B cell (primary cell): Measurements from ENCODE around the gene TLL2. TPM values are rescaled to one million over a fixed set of nuclear protein-coding genes. Genes with fewer than 3 reads are reported as not detected.

ENCODE experiments used
- ATAC-seq: fragments of 200-7000 bp; cut with Tn5 transposase; one replicate; pipeline ENCODE4 v1.10.0; 2021; ENCODE audit warnings: low read depth, mild to moderate bottlenecking, moderate number of reproducible peaks, moderate library complexity
- CTCF ChIA-PET: fragments of 350-600 bp; sonication (Branson Sonifier 250); formaldehyde crosslinking; loops from one replicate; lab custom pipeline; 2021; ENCODE audit warnings: antibody characterized with exemption, inconsistent platforms; lab: Charles Lee
- POLR2A ChIA-PET: fragments of 350-600 bp; sonication (Branson Sonifier 250); formaldehyde crosslinking; loops from one replicate; lab custom pipeline; 2021; ENCODE audit warnings: antibody characterized with exemption; lab: Charles Lee
- DNase-seq: peaks from one replicate; pipeline ENCODE4 v3.0.0; 2013
- H2AFZ ChIP-seq: 2 replicates; pipeline ENCODE4 v1.6.1; 2012; ENCODE audit warnings: mild to moderate bottlenecking, low read depth, low read length; ENCODE audit not compliant: insufficient read depth, poor library complexity, severe bottlenecking
- H3K27ac ChIP-seq, 2 donors: 1 replicate in 1 of 2; 2 replicates in 1 of 2; pipeline ENCODE4 v1.5.1; 2012 to 2013; ENCODE audit warnings: low read length in 2 of 2, mild to moderate bottlenecking in 2 of 2, moderate library complexity in 1 of 2
- H3K27me3 ChIP-seq, 4 experiments: fragments of 200-600 bp in 1 of 4; sonication (generic) in 1 of 4; replicated peaks in 1 of 4; 1 replicate in 2 of 4; 2 replicates in 2 of 4; pipeline versions ENCODE4 v1.6.1 to v1.7.0; 2013 to 2016; ENCODE audit warnings: low read length in 3 of 4, mild to moderate bottlenecking in 2 of 4, mixed read lengths in 1 of 4, moderate library complexity in 1 of 4; ENCODE audit not compliant: insufficient read depth in 4 of 4, control insufficient read depth in 3 of 4; ENCODE audit errors: control extremely low read depth in 1 of 4
- H3K36me3 ChIP-seq, 2 experiments: replicated peaks in 1 of 2; 1 replicate in 1 of 2; 2 replicates in 1 of 2; pipeline versions ENCODE4 v1.6.1 to v1.7.1; 2013; ENCODE audit warnings: low read length in 1 of 2; ENCODE audit not compliant: insufficient read depth in 2 of 2, control insufficient read depth in 1 of 2; ENCODE audit errors: control extremely low read depth in 1 of 2, extremely low read depth in 1 of 2
- H3K4me1 ChIP-seq, 2 donors: fragments of 200-600 bp in 1 of 2; sonication (generic) in 1 of 2; 1 replicate in 1 of 2; 2 replicates in 1 of 2; pipeline versions ENCODE4 v1.5.1 to v1.6.1; 2013 to 2017; ENCODE audit warnings: low read length in 2 of 2; ENCODE audit not compliant: control insufficient read depth in 2 of 2, insufficient read depth in 2 of 2
- H3K4me2 ChIP-seq: replicated peaks from 2 replicates; pipeline ENCODE3; 2012; ENCODE audit warnings: mild to moderate bottlenecking, low read depth, low read length; ENCODE audit not compliant: poor library complexity, severe bottlenecking
- H3K4me3 ChIP-seq, 5 experiments: fragments of 200-600 bp in 1 of 5; sonication (generic) in 1 of 5; 1 replicate in 3 of 5; 2 replicates in 2 of 5; pipeline versions ENCODE4 v1.5.1 to v1.7.0; 2011 to 2016; ENCODE audit warnings: low read length in 4 of 5, mild to moderate bottlenecking in 4 of 5, low read depth in 2 of 5, control low read depth in 1 of 5, moderate library complexity in 1 of 5; ENCODE audit not compliant: insufficient read depth in 1 of 5; ENCODE audit errors: control extremely low read depth in 1 of 5, extremely low read depth in 1 of 5
- H3K79me2 ChIP-seq: fragments of 200-600 bp; sonication (generic); one replicate; pipeline ENCODE4 v1.6.0; 2016; ENCODE audit warnings: low read length; ENCODE audit not compliant: control insufficient read depth, insufficient read depth
- H3K9ac ChIP-seq: fragments of 200-600 bp; sonication (generic); 2 replicates; pipeline ENCODE4 v1.6.1; 2017; ENCODE audit warnings: mild to moderate bottlenecking, low read length, moderate library complexity
- H3K9me3 ChIP-seq, 3 donors: one replicate each; pipeline versions ENCODE4 v1.6.1 to v1.7.1; 2013; ENCODE audit warnings: low read length in 2 of 3; ENCODE audit not compliant: control insufficient read depth in 2 of 3, insufficient read depth in 1 of 3; ENCODE audit errors: control extremely low read depth in 1 of 3
- H4K20me1 ChIP-seq: 2 replicates; pipeline ENCODE4 v1.6.0; 2012; ENCODE audit warnings: mild to moderate bottlenecking, low read length; ENCODE audit not compliant: insufficient read depth, control insufficient read depth, poor library complexity, severe bottlenecking
- H3K27ac Mint-ChIP-seq: one replicate; pipeline ENCODE4 v1.8.0; 2021; ENCODE audit warnings: mixed read lengths
- H3K27me3 Mint-ChIP-seq: one replicate; pipeline ENCODE4 v1.8.0; 2021; ENCODE audit warnings: mixed read lengths
- H3K4me1 Mint-ChIP-seq: one replicate; pipeline ENCODE4 v1.8.0; 2021; ENCODE audit warnings: mixed read lengths
- H3K4me3 Mint-ChIP-seq: one replicate; pipeline ENCODE4 v1.8.0; 2021; ENCODE audit warnings: mixed read lengths
- H3K9me3 Mint-ChIP-seq: one replicate; pipeline ENCODE4 v1.8.0; 2022; ENCODE audit warnings: mixed read lengths; ENCODE audit not compliant: insufficient read depth
- EZH2 ChIP-seq: IDR thresholded peaks from 2 replicates; pipeline ENCODE4 v1.6.1; 2012; ENCODE audit warnings: borderline replicate concordance, low read depth, mild to moderate bottlenecking, moderate library complexity, low read length; ENCODE audit not compliant: insufficient read depth, poor library complexity, severe bottlenecking
- WGBS: methylation state at CpG from one replicate; pipeline ENCODE4 v1.1.5; 2013; ENCODE audit warnings: missing lambda C conversion rate; ENCODE audit not compliant: insufficient coverage; 5-methylcytosine and 5-hydroxymethylcytosine counted together
- intact Hi-C: fragments of 100-400 bp; cut with micrococcal nuclease; formaldehyde crosslinking; loops from one replicate; pipeline ENCODE4 v1.10.0; 2022
- polyA plus RNA-seq: library from polyadenylated mRNA; depleted of rRNA; stranded (reverse); fragments of >200 nt; gene quantifications from 2 replicates; pipeline ENCODE4 v1.2.3, GENCODE V29; 2012
- total RNA-seq, 2 donors: library from RNA; stranded (reverse); fragments of 120-200 nt in 1 of 2; gene quantifications; 1 replicate in 1 of 2; 2 replicates in 1 of 2; pipeline versions ENCODE4 v1.2.3 to v1.2.4, GENCODE V29; 2013 to 2022
- TF ChIP-seq, protein P1 (sequence below): fragments of 200-600 bp; IDR thresholded peaks from one replicate; pipeline ENCODE4 v1.8.0; 2022; ENCODE audit warnings: antibody characterized with exemption, mild to moderate bottlenecking

TLL2 gene
- total and polyA plus RNA-seq, 2 donors (not counting 1 experiment from before 2014, with no cell fraction given), result 0.13 to 0.47 TPM

- no peak overlapping the region for H3K4me3 Mint-ChIP-seq
- WGBS, result 87% methylated on average over 5 of the region's 5 CpGs
- H3K9me3 Mint-ChIP-seq, result peaks cover 7% of the 10 kb centered on the region
- Histone ChIP-seq H3K9me3 (peaks cover 0 to 9% (median 0%) of the 10 kb centered on the region in 3 donors), H3K27ac (no peak overlapping the region), H3K79me2 (no peaks in the 10 kb centered on the region), H2AFZ (no peak overlapping the region), H3K4me1 (no peaks in the 10 kb centered on the region), H3K36me3 (no peaks in the 10 kb centered on the region), H3K4me2 (no peak overlapping the region), H3K9ac (no peak overlapping the region), H4K20me1 (no peaks in the 10 kb centered on the region), H3K27me3 (peaks cover 0 to 3% (median 0%) of the 10 kb centered on the region in 4 experiments), H3K4me3 (no peak overlapping the region)
- TF ChIP-seq EZH2, result no peak
- TF ChIP-seq, protein P1, sequence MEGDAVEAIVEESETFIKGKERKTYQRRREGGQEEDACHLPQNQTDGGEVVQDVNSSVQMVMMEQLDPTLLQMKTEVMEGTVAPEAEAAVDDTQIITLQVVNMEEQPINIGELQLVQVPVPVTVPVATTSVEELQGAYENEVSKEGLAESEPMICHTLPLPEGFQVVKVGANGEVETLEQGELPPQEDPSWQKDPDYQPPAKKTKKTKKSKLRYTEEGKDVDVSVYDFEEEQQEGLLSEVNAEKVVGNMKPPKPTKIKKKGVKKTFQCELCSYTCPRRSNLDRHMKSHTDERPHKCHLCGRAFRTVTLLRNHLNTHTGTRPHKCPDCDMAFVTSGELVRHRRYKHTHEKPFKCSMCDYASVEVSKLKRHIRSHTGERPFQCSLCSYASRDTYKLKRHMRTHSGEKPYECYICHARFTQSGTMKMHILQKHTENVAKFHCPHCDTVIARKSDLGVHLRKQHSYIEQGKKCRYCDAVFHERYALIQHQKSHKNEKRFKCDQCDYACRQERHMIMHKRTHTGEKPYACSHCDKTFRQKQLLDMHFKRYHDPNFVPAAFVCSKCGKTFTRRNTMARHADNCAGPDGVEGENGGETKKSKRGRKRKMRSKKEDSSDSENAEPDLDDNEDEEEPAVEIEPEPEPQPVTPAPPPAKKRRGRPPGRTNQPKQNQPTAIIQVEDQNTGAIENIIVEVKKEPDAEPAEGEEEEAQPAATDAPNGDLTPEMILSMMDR, result no peak
- POLR2A ChIA-PET, result no interaction called here
- intact Hi-C loops, result no loop called here
- DNase-seq (no peak), ATAC-seq (no peak)
- H3K4me1 Mint-ChIP-seq, result no peaks in the 10 kb centered on the region
- CTCF ChIA-PET, result no interaction called here
- H3K27ac Mint-ChIP-seq, result no peak overlapping the region
- H3K27me3 Mint-ChIP-seq, result peaks cover 6% of the 10 kb centered on the region
Measured at GRCh38 chr10:96456296-96456840, 57.4 kb downstream of the TLL2 start.

- no peaks in the 10 kb centered on the region for H3K4me1 Mint-ChIP-seq
- Histone ChIP-seq H3K4me3 (no peak overlapping the region), H2AFZ (no peak overlapping the region), H3K27ac (no peak overlapping the region), H3K4me2 (no peak overlapping the region), H3K79me2 (no peaks in the 10 kb centered on the region), H3K9ac (no peak overlapping the region), H4K20me1 (no peaks in the 10 kb centered on the region), H3K36me3 (no peaks in the 10 kb centered on the region), H3K9me3 (no peaks in the 10 kb centered on the region), H3K4me1 (no peaks in the 10 kb centered on the region), H3K27me3 (peaks cover 0 to 3% (median 0%) of the 10 kb centered on the region in 4 experiments)
- ATAC-seq (no peak), DNase-seq (no peak)
- TF ChIP-seq, protein P1, result no peak
- no peak for TF ChIP-seq EZH2
- intact Hi-C loops, result no loop called here
- H3K27me3 Mint-ChIP-seq, result peaks cover 13% of the 10 kb centered on the region
- no peak overlapping the region for H3K27ac Mint-ChIP-seq
- ChIA-PET POLR2A (no interaction called here), CTCF (no interaction called here)
- no CpG with 5 or more reads among the region's 3 CpGs for WGBS
- H3K9me3 Mint-ChIP-seq, result no peaks in the 10 kb centered on the region
- no peak overlapping the region for H3K4me3 Mint-ChIP-seq
Measured at GRCh38 chr10:96453856-96454583, 59.7 kb downstream of the TLL2 start.
